GM19193 (cell line): ENCODE measurements around the gene ATP6V1A.

ENCODE experiments used
- POLR2A ChIP-seq: IDR thresholded peaks from 4 replicates; pipeline ENCODE4 v1.6.1; 2011; ENCODE audit not compliant: insufficient read depth, insufficient read length; ENCODE audit errors: extremely low read depth

The ATP6V1A gene

DNA sequence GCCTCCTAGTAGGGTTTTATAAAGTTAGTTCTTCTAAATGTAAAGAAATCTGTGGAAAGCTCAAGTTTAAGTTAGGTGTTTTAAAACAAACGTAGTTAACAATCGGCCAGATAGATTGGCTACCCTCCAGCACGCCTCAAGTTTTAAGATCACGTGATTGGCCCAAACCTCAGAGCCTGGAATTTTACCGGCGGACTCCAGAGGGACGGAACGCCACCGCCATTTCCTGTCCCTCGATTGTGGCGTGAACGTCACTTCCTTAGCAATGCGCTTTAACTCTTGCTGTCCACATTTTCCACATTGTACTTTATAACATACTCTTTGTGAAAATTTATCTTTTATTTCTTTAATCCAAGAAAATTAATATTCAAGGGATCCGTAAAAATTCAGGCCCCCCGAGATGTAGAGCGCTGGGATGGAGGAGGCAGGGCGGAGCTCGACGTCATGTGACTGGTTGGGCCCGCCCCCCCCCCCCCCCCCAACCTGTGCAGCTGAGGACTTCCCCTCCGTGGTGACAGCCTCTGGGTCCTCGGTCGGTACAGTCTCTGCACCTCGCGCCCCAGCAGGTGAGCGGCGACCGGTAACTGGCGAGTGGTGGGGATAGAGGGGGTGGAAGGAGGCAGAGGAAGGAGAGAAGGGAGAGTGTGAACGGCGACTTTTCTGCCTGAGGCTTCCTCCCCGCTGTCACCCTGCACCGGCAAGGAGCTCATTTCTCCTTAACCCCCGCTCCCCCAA lies at the start of gene ATP6V1A:
Gene ATP6V1A (plus strand): TSS at position 488 of the 735 bp plus-strand sequence. CDS start 31,719 bp downstream, outside the sequence.
- peak; percentile 74 for TF ChIP-seq POLR2A

DNA sequence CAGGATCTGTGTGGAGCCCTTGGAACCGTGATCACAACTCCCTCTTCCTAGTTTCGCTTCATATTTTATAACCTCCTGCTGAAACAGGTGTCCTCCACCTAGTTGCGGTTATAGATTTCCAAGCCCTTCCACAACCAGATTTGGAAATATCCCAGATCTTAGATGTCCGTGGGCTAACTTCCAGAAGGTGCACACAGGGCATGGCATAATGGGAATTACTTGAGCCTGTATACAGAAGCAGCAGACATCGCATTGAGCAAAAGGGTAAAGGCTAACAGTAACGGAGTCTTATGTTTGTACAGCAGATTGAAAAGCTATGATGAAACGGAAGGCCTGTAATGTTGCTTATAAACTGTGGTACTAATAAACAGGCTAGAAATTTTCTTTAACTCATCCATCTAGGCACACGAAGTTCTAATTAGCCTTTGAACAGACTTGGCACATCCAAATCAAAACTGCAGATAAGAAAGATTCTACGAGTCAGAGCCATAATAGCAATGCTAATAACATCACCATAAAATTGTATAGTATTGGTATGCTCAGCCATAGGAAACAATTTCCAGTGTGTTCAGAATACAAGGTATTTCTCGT lies 49.2 kb upstream of the ATP6V1A start:
- TF ChIP-seq POLR2A, result no peak

DNA sequence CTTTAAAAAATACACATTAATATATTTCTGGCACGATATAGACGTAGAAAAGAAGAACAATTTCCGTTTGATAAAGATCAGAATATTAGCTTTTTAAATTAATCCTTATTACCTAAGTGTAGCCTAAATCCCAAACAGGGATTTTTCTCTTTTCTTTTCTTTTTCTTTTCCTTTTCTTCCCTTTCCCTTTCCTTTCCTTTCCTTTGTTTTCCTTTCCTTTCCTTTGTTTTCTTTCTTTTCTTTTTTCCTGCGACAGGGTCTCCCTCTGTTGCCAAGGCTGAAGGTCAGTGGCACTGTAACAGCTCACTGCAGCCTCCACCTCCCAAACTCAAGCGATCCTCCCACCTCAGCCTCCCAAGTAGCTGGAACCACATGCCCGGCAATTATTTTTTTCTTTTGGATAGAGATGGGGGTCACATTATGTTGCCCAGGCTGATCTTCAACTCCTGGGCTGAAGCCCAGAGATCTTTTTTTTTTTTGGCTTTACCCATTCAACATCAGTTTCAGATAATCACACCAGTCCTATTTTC lies 48.6 kb upstream of the ATP6V1A start:
- no peak for TF ChIP-seq POLR2A

DNA sequence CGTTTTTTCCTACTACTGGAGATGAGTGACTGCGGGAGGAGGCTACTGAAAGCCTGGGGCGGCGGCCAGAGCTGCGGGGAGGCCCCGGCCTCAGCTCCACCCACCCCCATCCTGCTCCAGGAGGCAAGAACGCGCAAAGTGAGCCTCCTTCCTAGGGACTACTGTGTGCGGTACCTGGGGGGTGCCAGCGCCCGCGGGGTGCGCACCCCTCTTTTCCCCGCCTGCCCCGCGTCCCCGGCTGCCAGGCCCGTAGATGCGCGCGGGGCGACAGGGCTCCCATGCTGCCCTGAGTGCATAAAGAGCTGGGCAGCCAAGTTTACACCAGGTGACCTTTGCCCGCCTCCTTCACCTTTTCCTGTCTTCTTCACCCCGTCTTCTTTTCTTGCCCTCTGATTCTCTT lies 47.9 kb upstream of the ATP6V1A start:
- TF ChIP-seq POLR2A, result no peak

DNA sequence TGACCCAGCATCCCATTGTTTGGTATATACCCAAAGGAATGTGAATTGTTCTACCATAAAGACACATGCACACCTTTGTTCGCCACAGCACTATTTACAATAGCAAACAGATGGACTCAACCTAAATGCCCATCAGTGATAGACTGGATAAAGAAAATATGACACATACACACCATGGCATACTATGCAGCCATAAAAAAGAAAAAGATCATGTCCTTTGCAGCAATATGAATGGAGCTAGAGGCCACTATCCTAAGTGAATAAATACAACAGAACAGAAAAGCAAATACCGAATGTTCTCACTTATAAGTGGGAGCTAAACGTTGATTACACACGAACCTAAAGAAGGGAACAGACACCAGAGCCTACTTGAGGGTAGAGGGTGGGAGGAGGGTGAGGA lies 39.0 kb upstream of the ATP6V1A start:
- TF ChIP-seq POLR2A, result no peak

DNA sequence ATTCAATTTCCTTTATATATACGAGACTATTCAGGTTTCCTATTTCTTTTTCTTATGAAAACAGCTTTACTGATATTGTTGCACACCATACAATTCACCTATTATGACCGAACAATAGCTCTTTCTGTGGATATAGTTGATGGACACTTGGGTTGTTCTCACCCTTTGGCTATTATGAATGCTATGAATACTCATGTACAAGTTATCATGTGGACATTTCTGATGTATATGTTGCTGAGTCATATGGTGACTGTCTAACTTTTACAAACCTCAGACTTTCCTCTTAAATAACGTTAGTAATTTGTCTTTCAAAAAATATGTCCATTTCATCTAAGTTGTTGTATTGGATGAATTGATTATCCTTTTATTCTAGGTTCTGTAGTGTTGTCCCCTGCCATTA lies 34.7 kb upstream of the ATP6V1A start:
- no peak for TF ChIP-seq POLR2A

DNA sequence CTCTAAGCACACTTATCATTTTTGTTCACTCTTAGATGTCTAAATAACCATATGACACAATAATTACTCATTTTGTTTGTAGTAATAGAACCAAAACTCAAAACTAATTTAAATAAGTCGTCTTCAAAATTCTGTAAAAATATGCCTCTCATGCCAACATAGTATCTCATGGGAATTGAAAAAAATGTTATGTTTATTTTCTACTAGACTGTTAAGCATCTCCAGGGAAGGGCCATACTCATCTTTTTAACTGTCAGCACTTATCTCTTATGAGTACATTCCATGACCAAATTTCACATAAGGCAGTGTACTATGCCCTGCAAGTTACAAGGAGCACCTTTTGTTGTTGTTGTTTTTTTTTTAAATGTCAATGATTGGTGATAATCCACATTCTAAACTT lies 32.1 kb upstream of the ATP6V1A start:
- TF ChIP-seq POLR2A, result no peak

DNA sequence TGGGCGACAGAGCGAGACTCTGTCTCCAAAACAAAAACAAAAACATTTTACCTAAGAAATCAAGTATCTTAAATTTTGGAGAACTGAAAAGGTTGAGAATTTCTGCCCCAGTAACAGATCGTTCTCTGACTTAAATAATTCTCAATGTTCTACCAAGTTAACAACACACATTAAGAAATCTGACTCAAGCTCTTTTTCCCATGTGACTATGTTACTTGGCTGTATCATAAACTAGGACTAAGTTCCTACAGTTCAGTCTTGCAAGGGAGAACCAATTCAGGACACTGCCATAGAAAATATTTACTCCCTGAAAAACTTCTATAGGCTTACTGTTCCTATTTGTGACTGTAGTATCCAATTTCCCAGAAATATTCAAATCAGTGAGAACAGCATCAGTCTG lies 29.5 kb upstream of the ATP6V1A start:
- TF ChIP-seq POLR2A, result no peak

DNA sequence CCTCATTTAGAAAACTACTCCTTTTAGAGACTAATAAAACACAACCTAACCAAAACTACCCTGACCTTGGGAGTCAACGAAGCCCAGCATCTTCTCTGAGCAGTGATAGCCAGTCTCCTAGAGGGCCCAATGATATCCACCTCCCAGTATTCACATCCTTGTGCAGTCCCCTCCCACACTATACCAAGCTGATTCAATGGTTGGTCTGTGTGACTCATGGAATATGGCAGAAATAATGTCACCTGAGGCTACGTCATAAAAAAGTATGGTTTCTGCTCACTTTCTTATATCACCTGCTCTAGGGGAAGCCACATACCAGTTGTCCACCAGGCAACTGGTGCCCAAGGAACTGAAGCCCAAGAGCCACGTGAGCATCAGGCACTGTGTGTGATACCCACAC lies 29.0 kb upstream of the ATP6V1A start:
- no peak for TF ChIP-seq POLR2A

DNA sequence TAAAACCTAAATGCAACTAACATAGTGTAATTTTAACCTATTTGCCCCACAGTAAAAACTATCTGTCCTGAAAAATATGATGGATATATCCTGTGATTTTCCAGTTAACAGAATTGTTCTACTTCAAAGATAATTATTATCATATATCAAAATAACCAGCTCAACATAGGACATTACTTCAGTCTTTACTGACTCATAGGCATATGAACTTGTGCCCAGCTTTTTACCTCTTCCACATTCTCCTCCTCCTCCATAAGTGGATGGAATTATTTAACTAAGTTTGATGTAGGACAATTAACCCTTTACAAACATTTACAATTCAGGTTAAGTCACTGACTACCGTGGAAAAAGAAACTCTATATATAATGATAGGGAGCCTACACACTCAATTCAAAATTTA lies 27.5 kb upstream of the ATP6V1A start:
- no peak for TF ChIP-seq POLR2A

DNA sequence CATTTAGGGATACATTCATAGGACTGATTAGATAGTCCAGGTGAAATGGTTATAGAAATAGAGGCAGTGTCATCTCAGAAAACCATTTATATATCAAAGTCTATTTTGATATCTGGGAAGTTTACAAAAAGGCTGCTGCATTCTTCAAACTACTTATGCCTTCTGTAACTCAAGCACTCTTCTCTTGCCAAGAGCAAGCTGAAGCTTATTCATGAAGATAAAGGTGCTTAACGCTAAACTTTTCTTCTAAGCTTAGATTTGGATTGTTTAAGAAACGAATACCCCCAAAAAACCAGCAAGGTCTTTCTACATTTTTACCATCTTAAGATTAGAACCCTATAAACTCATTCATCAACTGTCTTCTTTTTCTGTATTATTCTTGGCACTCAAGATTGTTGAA lies 27.1 kb upstream of the ATP6V1A start:
- TF ChIP-seq POLR2A, result no peak

DNA sequence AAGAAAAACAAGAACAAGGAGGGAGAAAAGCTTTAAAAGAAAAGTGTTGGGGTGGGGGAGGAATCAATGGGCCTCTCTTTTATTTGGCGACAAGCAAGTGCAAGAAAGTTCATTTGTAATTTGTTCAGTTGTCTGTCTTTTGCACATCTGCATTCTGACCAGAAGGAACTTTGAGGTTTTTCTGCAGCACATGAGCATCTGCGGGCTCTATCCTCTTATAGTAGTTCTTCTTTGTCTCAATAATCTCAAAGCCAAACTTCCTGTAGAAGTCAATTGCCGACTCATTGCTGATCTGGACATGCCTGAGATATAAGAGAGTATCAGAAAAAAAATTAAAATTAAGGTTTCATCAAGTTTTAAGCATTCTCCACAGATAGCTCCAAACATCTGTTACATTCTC lies 25.2 kb upstream of the ATP6V1A start:
- TF ChIP-seq POLR2A, result no peak

DNA sequence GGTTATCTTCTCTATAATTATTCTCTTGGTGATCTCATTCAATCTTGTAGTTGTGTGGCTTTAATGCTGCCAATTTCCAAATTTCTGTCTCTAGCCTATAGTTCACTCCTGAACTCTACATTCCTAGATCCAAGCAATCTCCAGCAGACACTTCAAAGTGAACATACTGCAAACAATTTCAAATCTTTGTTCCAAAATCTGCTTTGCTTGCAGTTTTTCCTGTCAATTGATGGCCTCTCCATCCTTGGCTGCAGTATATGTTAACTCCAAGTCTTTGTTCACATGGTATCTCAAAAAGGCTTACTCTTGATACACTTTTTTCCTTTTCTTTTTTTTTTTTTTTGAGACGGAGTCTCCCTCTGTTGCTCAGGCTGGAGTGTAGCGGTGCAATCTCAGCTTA lies 18.2 kb upstream of the ATP6V1A start:
- TF ChIP-seq POLR2A, result no peak

DNA sequence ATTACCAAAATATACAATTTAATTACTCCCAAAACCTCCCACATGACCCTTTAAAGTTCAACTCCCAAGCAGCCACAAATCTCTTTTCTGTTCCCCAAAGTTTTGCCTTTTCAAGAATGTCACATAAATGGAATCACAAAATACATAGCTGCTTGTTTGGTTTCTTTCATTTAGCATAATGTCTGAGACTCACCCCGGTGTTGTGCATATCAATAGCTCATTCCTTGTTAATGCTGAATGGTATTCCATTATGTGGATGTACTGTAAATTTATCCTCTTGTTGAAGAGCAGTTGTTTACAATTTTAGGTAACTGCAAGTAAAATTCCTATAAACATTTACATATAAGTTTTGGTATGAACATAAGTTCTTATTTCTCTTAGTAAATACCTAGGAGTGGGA lies 16.3 kb upstream of the ATP6V1A start:
- TF ChIP-seq POLR2A, result no peak

DNA sequence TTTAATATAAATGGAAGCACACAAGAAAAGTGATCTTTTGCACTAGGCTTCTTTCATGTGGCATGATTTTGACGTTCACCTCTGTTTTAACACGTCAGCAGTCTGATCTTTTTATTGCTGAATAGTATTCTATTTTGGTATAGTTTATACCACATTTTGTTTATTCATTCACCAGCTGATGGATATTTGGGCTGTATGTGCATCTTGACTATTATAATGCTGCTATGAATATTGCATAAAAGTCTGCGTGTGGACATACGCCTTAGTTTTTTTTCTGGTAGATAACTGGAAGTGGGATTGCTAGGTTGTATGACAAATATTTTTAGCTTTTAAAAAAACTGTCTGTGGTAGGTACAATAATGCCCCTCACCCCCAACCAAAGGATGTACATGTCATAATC lies 15.1 kb upstream of the ATP6V1A start:
- no peak for TF ChIP-seq POLR2A

DNA sequence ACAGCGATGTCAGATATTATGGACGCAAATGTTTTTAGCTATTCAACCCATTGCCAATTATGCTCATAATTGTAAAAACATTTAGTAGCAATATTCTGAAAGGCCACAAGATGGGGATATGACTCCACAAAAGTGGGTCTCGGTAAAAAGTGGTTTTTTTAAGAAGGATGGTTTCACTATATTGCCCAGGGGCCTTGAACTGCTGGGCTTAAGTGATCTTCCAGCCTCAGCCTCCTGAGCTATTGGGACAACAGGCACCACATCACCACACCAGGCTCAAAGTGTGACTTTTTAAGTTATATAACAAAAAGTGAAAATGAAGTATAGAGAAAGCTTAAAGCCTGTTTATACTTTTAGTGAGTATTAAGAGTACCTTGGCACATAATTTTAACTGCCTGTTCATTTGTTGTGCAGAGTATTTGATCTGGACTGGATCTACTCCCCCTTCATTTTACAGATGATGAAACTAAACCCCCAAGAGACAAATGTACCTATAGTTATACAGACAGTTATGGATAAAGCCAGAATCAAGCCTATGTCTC lies 10.2 kb upstream of the ATP6V1A start:
- TF ChIP-seq POLR2A, result no peak

DNA sequence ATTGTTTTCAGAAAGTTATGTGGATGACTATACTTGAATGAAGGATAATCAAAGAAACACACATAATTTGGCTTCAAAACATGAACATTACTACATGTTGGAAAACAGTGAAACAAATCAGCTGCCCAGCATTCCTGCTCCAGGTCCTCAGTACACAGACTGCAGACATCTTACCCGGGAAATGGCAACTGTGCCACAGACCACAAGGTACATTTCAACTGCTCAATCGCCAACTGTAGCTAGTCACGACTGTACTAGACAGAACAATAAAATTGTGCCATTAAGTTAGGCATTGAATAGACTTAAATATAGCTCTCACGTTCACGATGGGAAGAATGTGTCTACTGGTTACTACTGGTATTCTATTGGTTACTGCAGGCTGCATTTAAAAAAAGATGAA lies 5.7 kb upstream of the ATP6V1A start:
- no peak for TF ChIP-seq POLR2A

DNA sequence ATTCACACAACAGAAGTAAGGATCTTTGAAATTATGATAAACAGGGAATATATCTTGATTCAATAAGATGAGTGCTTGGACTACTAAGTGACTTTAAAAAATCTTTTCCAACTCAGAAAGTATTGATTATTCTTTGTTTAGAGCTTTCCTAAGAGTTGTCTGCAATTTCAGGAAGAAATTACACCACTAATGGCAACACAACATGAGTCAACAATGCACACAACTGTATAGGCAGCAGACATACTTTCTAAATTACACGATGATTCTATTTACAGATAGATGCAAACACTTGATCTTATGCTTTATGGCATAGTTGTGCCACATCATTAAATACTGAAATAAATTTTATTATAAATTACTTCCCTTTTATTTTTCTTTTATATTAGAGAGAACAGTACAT lies 5.2 kb upstream of the ATP6V1A start:
- no peak for TF ChIP-seq POLR2A
